Loucy (cell line): ENCODE data around the gene MLNR.

Experiments used
- H2AFZ ChIP-seq: fragments of 200-600 bp; sonication (generic); 2 replicates; pipeline ENCODE4 v1.6.0; 2016; ENCODE audit warnings: antibody characterized with exemption, mild to moderate bottlenecking, low read length, moderate library complexity
- H3F3A ChIP-seq: fragments of 200-600 bp; 2 replicates; pipeline ENCODE4 v1.6.0; 2016; ENCODE audit warnings: antibody characterized with exemption, low read depth, mild to moderate bottlenecking
- H3K27me3 ChIP-seq: fragments of 200-600 bp; sonication (generic); 2 replicates; pipeline ENCODE4 v1.6.1; 2014; ENCODE audit warnings: low read length, mild to moderate bottlenecking; ENCODE audit not compliant: insufficient read depth, poor library complexity, severe bottlenecking
- H3K36me3 ChIP-seq: fragments of 200-600 bp; sonication (generic); 2 replicates; pipeline ENCODE4 v1.6.1; 2016; ENCODE audit warnings: low read length; ENCODE audit not compliant: insufficient read depth
- H3K4me1 ChIP-seq: fragments of 200-600 bp; sonication (generic); 2 replicates; pipeline ENCODE4 v1.5.1; 2014; ENCODE audit warnings: low read length, mild to moderate bottlenecking; ENCODE audit not compliant: insufficient read depth, poor library complexity, severe bottlenecking
- H3K4me2 ChIP-seq: fragments of 200-600 bp; sonication (generic); 2 replicates; pipeline ENCODE4 v1.6.0; 2014; ENCODE audit warnings: antibody characterized with exemption, low read length, low read depth, mild to moderate bottlenecking; ENCODE audit not compliant: poor library complexity, severe bottlenecking
- H3K4me3 ChIP-seq: fragments of 200-600 bp; sonication (generic); 2 replicates; pipeline ENCODE4 v1.5.1; 2014; ENCODE audit warnings: low read length, mild to moderate bottlenecking, mixed read lengths; ENCODE audit not compliant: poor library complexity, severe bottlenecking
- H3K79me2 ChIP-seq: fragments of 200-600 bp; sonication (generic); 2 replicates; pipeline ENCODE4 v1.6.1; 2014; ENCODE audit warnings: low read length; ENCODE audit not compliant: insufficient read depth
- H3K9ac ChIP-seq: fragments of 200-600 bp; sonication (generic); 2 replicates; pipeline ENCODE4 v1.6.0; 2014; ENCODE audit warnings: mild to moderate bottlenecking, low read depth, low read length, moderate library complexity; ENCODE audit not compliant: poor library complexity, severe bottlenecking
- H3K9me2 ChIP-seq: fragments of 200-600 bp; sonication (generic); replicated peaks from 2 replicates; pipeline ENCODE4 v1.6.1; 2016; ENCODE audit warnings: low read depth, low read length, mixed read lengths
- H3K9me3 ChIP-seq: fragments of 200-600 bp; sonication (generic); 2 replicates; pipeline ENCODE4 v1.6.1; 2014; ENCODE audit warnings: mild to moderate bottlenecking, antibody characterized with exemption, low read length, low read depth; ENCODE audit not compliant: insufficient read depth
- H4K20me1 ChIP-seq: fragments of 200-600 bp; sonication (generic); 2 replicates; pipeline ENCODE4 v1.6.0; 2014; ENCODE audit warnings: antibody characterized with exemption, low read length, mild to moderate bottlenecking; ENCODE audit not compliant: insufficient read depth, poor library complexity, severe bottlenecking
- EZH2phosphoT487 ChIP-seq: fragments of 200-600 bp; IDR thresholded peaks from 2 replicates; pipeline ENCODE4 v1.6.1; 2018; ENCODE audit warnings: antibody characterized with exemption, mild to moderate bottlenecking, moderate library complexity, borderline replicate concordance
- TF ChIP-seq, protein P1 (sequence below): fragments of 200-600 bp; sonication (generic); conservative IDR thresholded peaks from 2 replicates; pipeline ENCODE4 v1.5.1; 2014; ENCODE audit warnings: mild to moderate bottlenecking, antibody characterized with exemption, low read length

Gene MLNR

GRCh38 chr13:49210669-49211068, 9.5 kb upstream of the MLNR start:
- Histone ChIP-seq H3K9me3 (no peaks in the 10 kb centered on the region), H3K4me1 (peaks cover 12% of the 10 kb centered on the region), H2AFZ (no peak overlapping the region), H3K36me3 (peaks cover 26% of the 10 kb centered on the region; the same call in 1 of the 2 replicates), H3K27me3 (no peaks in the 10 kb centered on the region), H3K79me2 (no peaks in the 10 kb centered on the region), H3K4me2 (no peak overlapping the region), H3K9ac (no peak overlapping the region), H4K20me1 (no peaks in the 10 kb centered on the region), H3F3A (no peaks in the 10 kb centered on the region), H3K9me2 (no peaks in the 10 kb centered on the region), H3K4me3 (no peak overlapping the region)
- TF ChIP-seq EZH2phosphoT487, result no peak
- TF ChIP-seq, protein P1, sequence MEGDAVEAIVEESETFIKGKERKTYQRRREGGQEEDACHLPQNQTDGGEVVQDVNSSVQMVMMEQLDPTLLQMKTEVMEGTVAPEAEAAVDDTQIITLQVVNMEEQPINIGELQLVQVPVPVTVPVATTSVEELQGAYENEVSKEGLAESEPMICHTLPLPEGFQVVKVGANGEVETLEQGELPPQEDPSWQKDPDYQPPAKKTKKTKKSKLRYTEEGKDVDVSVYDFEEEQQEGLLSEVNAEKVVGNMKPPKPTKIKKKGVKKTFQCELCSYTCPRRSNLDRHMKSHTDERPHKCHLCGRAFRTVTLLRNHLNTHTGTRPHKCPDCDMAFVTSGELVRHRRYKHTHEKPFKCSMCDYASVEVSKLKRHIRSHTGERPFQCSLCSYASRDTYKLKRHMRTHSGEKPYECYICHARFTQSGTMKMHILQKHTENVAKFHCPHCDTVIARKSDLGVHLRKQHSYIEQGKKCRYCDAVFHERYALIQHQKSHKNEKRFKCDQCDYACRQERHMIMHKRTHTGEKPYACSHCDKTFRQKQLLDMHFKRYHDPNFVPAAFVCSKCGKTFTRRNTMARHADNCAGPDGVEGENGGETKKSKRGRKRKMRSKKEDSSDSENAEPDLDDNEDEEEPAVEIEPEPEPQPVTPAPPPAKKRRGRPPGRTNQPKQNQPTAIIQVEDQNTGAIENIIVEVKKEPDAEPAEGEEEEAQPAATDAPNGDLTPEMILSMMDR, result no peak

DNA sequence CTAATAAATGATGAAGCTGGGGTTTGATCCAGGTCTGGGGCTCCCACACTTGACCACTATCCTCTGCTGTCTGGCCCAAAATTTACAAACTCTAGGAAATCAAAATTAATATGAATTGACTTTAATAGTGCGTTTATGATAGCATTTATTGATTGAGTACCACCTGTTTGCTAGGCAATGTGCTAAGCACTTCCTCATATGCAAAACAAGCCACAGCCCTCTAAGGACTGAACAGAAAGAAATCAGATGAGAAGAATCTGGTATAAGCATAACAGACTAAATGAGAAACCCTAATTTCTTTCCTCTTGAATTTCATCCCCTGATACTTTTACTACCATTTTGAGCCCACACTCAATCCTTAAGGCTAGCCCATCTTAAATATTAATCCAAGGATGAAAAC, 6.6 kb upstream of the MLNR start:
- H3K4me3 ChIP-seq, result no peak overlapping the region
- no peaks in the 10 kb centered on the region for H3K9me2 ChIP-seq
- H3F3A ChIP-seq, result no peaks in the 10 kb centered on the region
- no peaks in the 10 kb centered on the region for H3K79me2 ChIP-seq
- H3K4me2 ChIP-seq, result no peak overlapping the region
- peaks cover 12% of the 10 kb centered on the region for H3K4me1 ChIP-seq
- no peaks in the 10 kb centered on the region for H4K20me1 ChIP-seq
- no peaks in the 10 kb centered on the region for H3K27me3 ChIP-seq
- no peak overlapping the region for H3K9ac ChIP-seq
- peaks cover 3% of the 10 kb centered on the region; the same call in 1 of the 2 replicates for H3K36me3 ChIP-seq
- TF ChIP-seq, protein P1, result no peak
- no peak for TF ChIP-seq EZH2phosphoT487
- H3K9me3 ChIP-seq, result no peaks in the 10 kb centered on the region
- no peak overlapping the region for H2AFZ ChIP-seq

DNA sequence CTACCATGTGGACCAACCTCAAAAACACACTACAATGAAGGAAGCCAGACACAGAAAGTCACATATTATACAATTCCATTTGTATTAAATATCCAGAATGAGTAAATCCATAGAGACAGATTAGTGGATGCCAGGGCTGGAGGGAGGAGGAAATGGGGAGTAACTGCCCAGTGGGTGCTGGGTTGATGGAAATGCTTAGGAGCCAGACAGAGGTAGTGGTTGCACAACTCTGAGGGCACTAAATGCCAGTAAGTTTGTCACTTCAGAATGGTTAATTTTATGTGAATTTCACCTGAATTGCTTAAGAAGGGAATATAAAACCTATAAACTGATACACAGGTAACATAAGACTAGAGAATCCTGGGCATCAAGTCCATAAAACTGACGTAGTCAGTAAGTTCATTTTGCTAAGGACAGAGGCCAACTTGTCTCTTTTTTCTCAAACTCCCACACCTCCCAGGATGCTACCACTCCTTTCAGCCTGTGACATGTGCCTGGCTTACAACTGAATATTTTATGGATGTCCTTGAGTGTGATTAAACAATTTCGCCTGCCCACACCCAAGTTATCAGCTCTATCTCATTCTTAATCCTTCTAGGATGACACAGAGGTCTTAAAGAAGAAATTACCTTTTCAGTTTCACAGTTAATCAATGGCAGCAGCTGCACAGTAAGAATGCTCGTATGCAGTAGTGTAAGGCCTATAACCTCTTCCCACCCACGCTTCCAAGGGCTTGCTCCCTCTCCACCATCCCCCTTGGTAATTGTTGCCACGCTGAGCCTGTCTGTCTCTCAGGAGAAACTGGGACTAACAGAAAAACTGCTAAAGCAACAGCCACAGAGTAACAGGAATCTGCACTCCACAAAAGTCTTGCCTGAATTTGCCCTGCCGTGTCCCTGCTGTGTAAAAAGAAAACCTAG, 5.9 kb upstream of the MLNR start:
- no peak for TF ChIP-seq EZH2phosphoT487
- TF ChIP-seq, protein P1, result no peak
- H4K20me1 ChIP-seq, result no peaks in the 10 kb centered on the region
- H3K9me3 ChIP-seq, result no peaks in the 10 kb centered on the region
- no peaks in the 10 kb centered on the region for H3K79me2 ChIP-seq
- H3K9me2 ChIP-seq, result no peaks in the 10 kb centered on the region
- no peak overlapping the region for H3K4me3 ChIP-seq
- H3K4me2 ChIP-seq, result peak overlapping the region; percentile 47
- no peak overlapping the region for H3K9ac ChIP-seq
- no peaks in the 10 kb centered on the region for H3K36me3 ChIP-seq
- no peaks in the 10 kb centered on the region for H3K27me3 ChIP-seq
- peak overlapping the region; percentile 83 for H2AFZ ChIP-seq
- H3F3A ChIP-seq, result no peaks in the 10 kb centered on the region
- H3K4me1 ChIP-seq, result peaks cover 12% of the 10 kb centered on the region
